Activated CD4-positive, alpha-beta T cell treated with anti-CD3 and anti-CD28 coated beads, Interleukin-2, amount 10 ng/mL, durations not matched to agents 7 days and 5 days (primary cell): Measurements from ENCODE around the gene EXOC4. TPM values are rescaled to one million over a fixed set of nuclear protein-coding genes. Genes with fewer than 3 reads are reported as not detected.

Experiments used
- CTCF ChIA-PET: fragments of 350-600 bp; sonication (Branson Sonifier 250); formaldehyde crosslinking; loops from one replicate; lab custom pipeline; 2021; ENCODE audit warnings: antibody characterized with exemption; lab: Charles Lee
- POLR2A ChIA-PET: fragments of 350-600 bp; sonication (Branson Sonifier 250); formaldehyde crosslinking; loops from one replicate; lab custom pipeline; 2021; ENCODE audit warnings: antibody characterized with exemption; lab: Charles Lee
- DNase-seq: peaks from one replicate; pipeline ENCODE4 v3.0.0-alpha.2; 2020
- H3K27ac Mint-ChIP-seq: one replicate; pipeline ENCODE4 v1.8.0; 2021; ENCODE audit warnings: mild to moderate bottlenecking, moderate library complexity, mixed read lengths
- H3K27me3 Mint-ChIP-seq: one replicate; pipeline ENCODE4 v1.8.0; 2021; ENCODE audit warnings: mixed read lengths
- H3K36me3 Mint-ChIP-seq: one replicate; pipeline ENCODE4 v1.8.0; 2021; ENCODE audit warnings: low read depth, mixed read lengths
- H3K4me1 Mint-ChIP-seq: one replicate; pipeline ENCODE4 v1.8.0; 2021; ENCODE audit warnings: mixed read lengths
- H3K4me3 Mint-ChIP-seq: one replicate; pipeline ENCODE4 v1.8.0; 2021; ENCODE audit warnings: mild to moderate bottlenecking, moderate library complexity, mixed read lengths
- H3K9me3 Mint-ChIP-seq: one replicate; pipeline ENCODE4 v1.8.0; 2021; ENCODE audit warnings: mixed read lengths
- total RNA-seq, 2 experiments: library from RNA; stranded (reverse); gene quantifications; one replicate each; pipeline ENCODE4 v1.2.3, GENCODE V29; 2021

Gene EXOC4
- total RNA-seq, 2 experiments from 2014 or later: 76.7 to 84.6 TPM

DNA sequence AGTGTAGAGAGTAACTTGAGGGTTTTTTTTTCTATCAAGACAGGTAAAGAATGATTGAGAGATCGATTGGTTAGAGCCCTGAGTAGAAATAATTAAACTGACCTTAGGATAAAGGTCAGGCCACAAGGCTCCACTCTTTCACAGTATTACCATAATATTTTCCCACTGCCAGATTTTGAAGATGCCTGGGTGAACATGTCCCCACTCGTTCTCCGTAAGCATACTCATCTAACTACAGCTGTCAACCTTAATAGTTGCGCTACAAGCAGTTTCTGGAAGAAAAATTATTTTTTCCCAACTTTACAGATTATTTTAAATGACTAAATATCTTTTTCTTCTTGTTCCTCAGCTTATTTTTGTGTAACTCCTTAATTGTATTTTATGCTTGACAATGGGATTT lies 671.1 kb downstream of the EXOC4 start:
- H3K27ac Mint-ChIP-seq: no peak overlapping the region
- no peak overlapping the region for H3K4me3 Mint-ChIP-seq
- POLR2A ChIA-PET: no interaction called here
- H3K36me3 Mint-ChIP-seq: peaks cover 17% of the 10 kb centered on the region
- no peak for DNase-seq
- no peaks in the 10 kb centered on the region for H3K27me3 Mint-ChIP-seq
- H3K4me1 Mint-ChIP-seq: no peaks in the 10 kb centered on the region
- H3K9me3 Mint-ChIP-seq: peaks cover 15% of the 10 kb centered on the region
- CTCF ChIA-PET: no interaction called here

DNA sequence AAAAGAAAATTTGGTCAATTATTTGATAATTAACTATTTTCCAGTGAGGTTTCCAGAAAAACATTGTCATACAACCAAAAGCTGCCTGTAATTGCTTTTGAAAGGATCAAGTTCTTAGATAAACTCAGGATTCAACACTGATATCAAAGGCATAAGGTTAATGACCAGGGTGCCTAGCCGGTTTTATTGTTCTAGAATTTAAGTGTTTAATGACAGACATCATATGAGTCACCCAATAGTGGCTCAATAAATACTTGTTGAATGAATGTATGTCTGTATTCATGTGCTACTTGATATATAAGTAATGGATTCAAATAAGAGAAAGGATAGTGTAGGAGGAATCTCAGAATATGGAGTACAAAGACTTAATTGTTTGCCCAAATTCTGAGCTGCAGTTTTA lies 678.2 kb downstream of the EXOC4 start:
- no peak overlapping the region for H3K4me3 Mint-ChIP-seq
- DNase-seq: no peak
- no peaks in the 10 kb centered on the region for H3K27me3 Mint-ChIP-seq
- no peaks in the 10 kb centered on the region for H3K36me3 Mint-ChIP-seq
- no peaks in the 10 kb centered on the region for H3K9me3 Mint-ChIP-seq
- H3K27ac Mint-ChIP-seq: no peak overlapping the region
- POLR2A ChIA-PET: no interaction called here
- CTCF ChIA-PET: no interaction called here
- no peaks in the 10 kb centered on the region for H3K4me1 Mint-ChIP-seq

DNA sequence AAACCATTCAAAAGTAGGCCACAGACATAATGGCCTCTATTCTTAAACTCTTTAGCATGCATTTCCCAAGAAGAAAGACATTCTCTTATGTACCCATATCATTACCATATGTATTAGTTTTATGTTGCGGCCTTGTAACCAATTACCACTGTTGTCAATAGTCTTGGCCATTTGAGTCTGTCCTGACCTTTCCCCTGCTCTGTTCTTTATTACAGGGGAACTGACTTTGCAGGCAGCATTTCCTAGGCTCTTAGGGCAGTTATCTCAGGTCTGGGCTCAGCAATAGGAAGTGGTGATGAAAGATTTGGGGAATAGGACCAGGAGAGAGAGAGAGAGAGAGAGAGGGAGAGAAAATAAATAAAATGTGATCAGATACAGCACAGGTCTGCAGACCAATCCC lies 679.7 kb downstream of the EXOC4 start:
- no peaks in the 10 kb centered on the region for H3K36me3 Mint-ChIP-seq
- POLR2A ChIA-PET: no interaction called here

DNA sequence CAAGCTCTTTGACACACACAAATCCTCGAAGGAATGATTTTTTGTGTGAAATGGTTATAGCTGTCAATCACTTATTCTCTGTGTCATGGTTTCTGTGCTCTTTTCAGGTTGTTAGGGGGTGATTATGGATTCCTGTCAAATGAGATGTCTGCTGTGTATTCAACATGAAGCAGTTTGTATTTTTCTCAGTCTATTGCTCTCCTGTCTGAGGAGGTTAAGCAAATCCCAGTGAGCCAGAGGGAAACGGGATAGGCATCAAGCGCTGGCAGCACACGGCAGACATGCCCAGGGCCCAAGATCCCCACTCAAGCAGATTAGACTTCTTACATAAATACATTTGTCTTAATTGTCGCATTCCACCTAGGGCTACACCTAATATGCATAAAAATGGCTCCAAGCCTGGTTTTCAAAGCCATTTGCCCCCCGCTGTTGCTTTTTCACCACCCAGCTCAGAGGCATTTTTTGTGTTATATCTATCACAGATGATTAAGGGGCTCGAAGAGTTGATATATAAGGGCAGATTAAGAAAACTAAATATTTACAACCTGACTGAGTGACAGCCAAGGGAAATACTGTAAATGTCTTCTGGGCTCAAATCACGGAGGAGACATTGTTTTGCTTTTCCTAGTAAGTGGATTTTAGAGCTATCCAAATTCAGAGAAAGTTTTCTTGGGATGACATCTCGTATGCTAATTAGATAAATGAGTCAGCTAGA lies 681.5 kb downstream of the EXOC4 start:
- ChIA-PET CTCF (no interaction called here), POLR2A (no interaction called here)
- Mint-ChIP-seq H3K36me3 (peaks cover 7% of the 10 kb centered on the region), H3K4me3 (no peak overlapping the region), H3K27me3 (no peaks in the 10 kb centered on the region), H3K27ac (no peak overlapping the region), H3K9me3 (no peaks in the 10 kb centered on the region), H3K4me1 (no peaks in the 10 kb centered on the region)
- DNase-seq: no peak

More for the DNA sequence above, 679.7 kb downstream of the EXOC4 start:
- Mint-ChIP-seq H3K9me3 (no peaks in the 10 kb centered on the region), H3K4me1 (no peaks in the 10 kb centered on the region), H3K4me3 (no peak overlapping the region), H3K27ac (no peak overlapping the region), H3K27me3 (no peaks in the 10 kb centered on the region)
- CTCF ChIA-PET: no interaction called here
- no peak for DNase-seq

DNA sequence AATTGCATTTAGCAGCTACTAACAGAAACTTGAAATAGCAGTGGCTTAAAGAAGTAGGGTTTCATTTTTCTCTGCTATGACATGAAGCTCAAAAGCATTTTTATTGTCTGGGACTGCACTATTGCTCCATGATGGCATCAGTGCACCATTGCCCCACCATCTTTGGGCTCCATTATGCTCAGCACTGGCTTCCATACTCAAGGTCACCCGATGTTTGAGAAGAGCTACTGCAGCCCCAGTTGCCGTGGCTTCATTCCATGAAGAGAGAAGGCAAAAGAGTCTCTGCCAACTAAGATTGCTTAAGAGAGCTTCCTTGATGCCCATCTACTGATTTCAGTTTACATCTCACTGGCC lies 682.1 kb downstream of the EXOC4 start:
- Mint-ChIP-seq H3K9me3 (no peaks in the 10 kb centered on the region), H3K27me3 (no peaks in the 10 kb centered on the region), H3K27ac (no peak overlapping the region), H3K4me1 (no peaks in the 10 kb centered on the region), H3K4me3 (no peak overlapping the region), H3K36me3 (peaks cover 7% of the 10 kb centered on the region)
- ChIA-PET CTCF (no interaction called here), POLR2A (interaction anchor here (0.6 kb wide), 1 partner anchor 19 kb away, joined by 5 read pairs; no protein-coding TSS in a partner anchor)
- DNase-seq: no peak

DNA sequence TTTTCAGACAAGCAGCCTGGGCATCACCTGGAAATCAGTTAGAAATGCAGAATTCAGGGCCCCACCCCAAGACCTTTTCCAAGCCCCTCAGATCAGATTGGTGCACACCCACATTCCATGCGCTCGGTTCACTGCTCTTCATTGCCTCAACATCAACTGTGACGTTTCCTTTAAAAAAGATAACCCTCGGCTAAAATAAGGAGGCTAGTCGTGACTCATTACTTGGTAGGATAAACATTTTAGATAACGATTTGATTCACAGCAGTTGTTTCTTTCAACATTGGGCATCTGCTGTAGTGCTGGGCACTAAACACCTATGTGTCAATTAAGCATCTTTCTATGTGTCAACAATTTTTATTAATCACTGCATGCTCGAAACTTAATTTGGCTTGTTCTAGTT lies 683.2 kb downstream of the EXOC4 start:
- Mint-ChIP-seq H3K4me1 (no peaks in the 10 kb centered on the region), H3K27ac (no peak overlapping the region), H3K4me3 (no peak overlapping the region), H3K9me3 (no peaks in the 10 kb centered on the region), H3K36me3 (peaks cover 7% of the 10 kb centered on the region), H3K27me3 (no peaks in the 10 kb centered on the region)
- DNase-seq: no peak
- ChIA-PET POLR2A (no interaction called here), CTCF (no interaction called here)

DNA sequence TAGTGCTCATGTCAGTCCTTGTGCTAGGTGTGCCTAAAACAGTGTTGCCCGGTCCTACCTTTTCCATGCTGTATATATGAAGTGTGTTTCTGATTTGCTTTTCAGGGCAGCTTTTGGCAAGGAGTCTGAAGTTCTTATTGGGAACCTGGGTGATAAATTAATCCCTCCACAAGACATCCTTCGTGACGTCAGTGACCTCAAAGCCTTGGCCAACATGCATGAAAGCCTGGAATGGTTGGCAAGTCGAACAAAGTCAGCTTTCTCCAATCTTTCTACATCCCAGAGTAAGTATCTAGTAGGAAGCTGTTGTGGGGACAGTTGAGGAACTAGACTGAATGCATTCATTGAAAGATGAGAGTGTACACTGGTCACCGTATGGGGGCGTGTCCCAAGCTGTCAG lies 684.9 kb downstream of the EXOC4 start:
- Mint-ChIP-seq H3K27ac (no peak overlapping the region), H3K36me3 (peaks cover 7% of the 10 kb centered on the region), H3K4me1 (no peaks in the 10 kb centered on the region), H3K9me3 (no peaks in the 10 kb centered on the region), H3K4me3 (no peak overlapping the region), H3K27me3 (no peaks in the 10 kb centered on the region)
- POLR2A ChIA-PET: no interaction called here
- DNase-seq: no peak
- CTCF ChIA-PET: no interaction called here

DNA sequence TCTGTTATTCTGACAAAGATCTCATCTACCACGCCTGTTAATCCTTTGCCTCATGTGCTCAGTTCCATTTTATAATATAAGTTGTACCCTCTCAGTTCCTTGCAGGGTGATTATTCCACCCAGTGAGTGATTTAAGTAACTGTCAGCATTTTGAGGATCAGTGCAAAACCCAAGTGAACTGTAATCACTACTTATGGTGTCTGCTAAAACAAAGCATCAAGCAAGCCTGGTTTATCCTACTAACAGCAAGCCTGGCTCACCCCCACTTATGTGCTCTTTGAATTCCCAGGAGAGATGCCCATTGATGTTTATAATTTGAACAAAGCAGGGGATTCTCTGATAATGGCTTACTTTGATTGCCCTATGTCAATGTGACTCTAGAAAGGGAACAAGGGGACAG lies 687.5 kb downstream of the EXOC4 start:
- Mint-ChIP-seq H3K27me3 (no peaks in the 10 kb centered on the region), H3K36me3 (peaks cover 7% of the 10 kb centered on the region), H3K9me3 (no peaks in the 10 kb centered on the region), H3K27ac (no peak overlapping the region), H3K4me3 (no peak overlapping the region), H3K4me1 (no peaks in the 10 kb centered on the region)
- CTCF ChIA-PET: no interaction called here
- POLR2A ChIA-PET: no interaction called here
- DNase-seq: no peak

DNA sequence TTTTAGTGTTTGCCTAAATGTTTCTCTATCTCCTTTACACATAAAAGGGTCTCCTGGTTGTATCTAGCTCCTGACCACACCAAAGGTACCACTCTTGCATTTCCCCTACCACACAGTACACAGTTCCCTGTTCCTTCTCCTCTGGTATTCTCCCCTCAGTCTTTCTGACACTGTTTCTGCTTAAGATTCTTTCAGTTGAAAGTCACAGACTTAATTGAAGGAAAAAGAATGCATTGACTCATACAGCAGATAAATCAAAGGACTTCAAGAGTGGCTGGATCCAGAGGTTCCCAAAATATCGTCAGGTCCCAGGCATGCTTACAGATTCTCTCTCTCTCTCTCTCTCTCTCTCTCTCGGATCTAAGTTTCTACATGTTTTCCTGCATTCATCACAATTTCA lies 688.6 kb downstream of the EXOC4 start:
- Mint-ChIP-seq H3K4me3 (no peak overlapping the region), H3K27me3 (no peaks in the 10 kb centered on the region), H3K9me3 (no peaks in the 10 kb centered on the region), H3K4me1 (no peaks in the 10 kb centered on the region), H3K27ac (no peak overlapping the region), H3K36me3 (peaks cover 7% of the 10 kb centered on the region)
- ChIA-PET POLR2A (no interaction called here), CTCF (no interaction called here)
- no peak for DNase-seq

DNA sequence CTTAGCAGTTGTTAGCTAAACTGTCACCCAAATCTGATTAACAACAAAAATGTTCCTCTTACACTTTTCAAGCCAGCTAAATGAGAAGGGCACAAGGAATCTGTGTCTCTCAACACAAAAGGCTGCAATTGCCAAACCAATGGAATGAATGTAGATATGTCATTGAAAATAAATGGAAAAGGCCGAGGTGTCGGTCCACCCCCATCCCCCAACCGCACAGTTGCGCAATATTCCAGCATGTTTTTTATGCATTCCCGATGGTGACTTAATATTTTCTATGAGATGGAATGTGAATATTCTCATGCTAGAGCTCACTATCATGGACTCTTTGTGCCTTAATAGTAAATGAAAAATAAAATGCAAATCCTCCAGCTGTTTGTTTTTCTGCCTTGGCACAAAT lies 692.6 kb downstream of the EXOC4 start:
- no peak for DNase-seq
- no peaks in the 10 kb centered on the region for H3K27me3 Mint-ChIP-seq
- no peaks in the 10 kb centered on the region for H3K4me1 Mint-ChIP-seq
- POLR2A ChIA-PET: no interaction called here
- no peak overlapping the region for H3K27ac Mint-ChIP-seq
- no peaks in the 10 kb centered on the region for H3K36me3 Mint-ChIP-seq
- H3K4me3 Mint-ChIP-seq: no peak overlapping the region
- no peaks in the 10 kb centered on the region for H3K9me3 Mint-ChIP-seq
- CTCF ChIA-PET: interaction anchor here (0.6 kb wide), 1 partner anchor 665 kb away, joined by 3 read pairs; no protein-coding TSS in a partner anchor

DNA sequence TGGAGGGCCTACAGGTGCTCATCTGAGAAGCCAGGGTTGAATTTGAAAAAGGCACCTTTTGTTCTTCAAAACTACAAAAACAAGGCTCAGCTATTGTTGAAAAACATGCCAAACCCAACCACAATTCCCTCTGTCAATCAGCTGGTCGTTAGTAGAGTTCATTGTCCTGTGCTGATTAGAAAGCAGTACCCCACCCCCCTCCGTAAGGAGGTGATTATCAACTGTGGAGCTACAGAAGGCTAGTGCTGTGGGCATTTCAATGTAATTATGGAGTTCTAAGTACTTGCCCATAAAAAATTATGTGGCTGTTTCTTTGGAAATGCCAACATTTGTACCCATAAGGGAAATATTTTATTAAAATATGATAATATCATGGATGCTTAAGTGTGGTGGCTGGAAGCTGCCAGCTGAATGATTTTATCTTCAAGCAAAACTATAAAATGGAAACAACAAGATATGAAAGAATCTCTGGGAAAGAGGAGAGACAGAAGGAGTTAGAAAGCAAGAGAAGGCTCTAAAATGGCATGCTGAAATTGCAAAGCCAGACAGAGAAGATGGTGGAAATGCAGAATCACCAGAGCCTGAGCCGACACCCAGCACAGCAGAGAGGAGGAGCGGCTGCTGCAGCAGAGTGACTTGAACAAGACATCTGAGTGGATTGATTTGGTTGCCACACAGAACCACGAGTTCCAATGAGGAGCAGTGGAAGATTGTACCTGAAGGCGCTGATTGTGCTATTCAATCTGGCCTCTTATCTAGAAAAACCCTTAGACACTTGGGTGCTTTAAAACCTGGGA lies 694.8 kb downstream of the EXOC4 start:
- POLR2A ChIA-PET: no interaction called here
- H3K9me3 Mint-ChIP-seq: no peaks in the 10 kb centered on the region
- H3K4me1 Mint-ChIP-seq: no peaks in the 10 kb centered on the region

DNA sequence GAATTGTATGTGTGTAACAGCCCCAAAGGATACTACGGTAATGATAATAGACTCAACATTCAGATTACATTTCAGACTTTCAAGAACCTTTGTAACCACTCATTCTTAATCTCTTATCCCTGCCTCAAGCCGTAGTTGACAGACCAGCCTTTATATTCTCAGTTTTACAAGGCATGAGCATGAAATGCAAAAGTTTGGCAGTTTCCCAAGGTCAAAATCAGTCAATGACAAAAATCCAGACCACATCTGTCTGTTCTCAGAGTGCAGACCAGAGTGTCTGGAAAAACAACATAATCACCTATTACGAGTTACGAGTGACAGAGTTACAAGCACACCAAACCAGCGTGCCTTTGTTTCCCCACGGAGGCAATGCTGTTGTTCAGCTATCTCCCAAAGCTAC lies 695.7 kb downstream of the EXOC4 start:
- no peaks in the 10 kb centered on the region for H3K4me1 Mint-ChIP-seq
- no peak overlapping the region for H3K4me3 Mint-ChIP-seq
- no peak overlapping the region for H3K27ac Mint-ChIP-seq
- POLR2A ChIA-PET: no interaction called here
- CTCF ChIA-PET: interaction anchor here (0.6 kb wide), 1 partner anchor 475 kb away, joined by 4 read pairs; no protein-coding TSS in a partner anchor
- no peak for DNase-seq
- no peaks in the 10 kb centered on the region for H3K9me3 Mint-ChIP-seq
- peaks cover 3% of the 10 kb centered on the region for H3K36me3 Mint-ChIP-seq
- H3K27me3 Mint-ChIP-seq: no peaks in the 10 kb centered on the region

More for the DNA sequence above, 694.8 kb downstream of the EXOC4 start:
- Mint-ChIP-seq H3K4me3 (no peak overlapping the region), H3K27me3 (no peaks in the 10 kb centered on the region), H3K27ac (no peak overlapping the region), H3K36me3 (peaks cover 3% of the 10 kb centered on the region)
- no peak for DNase-seq
- CTCF ChIA-PET: no interaction called here

DNA sequence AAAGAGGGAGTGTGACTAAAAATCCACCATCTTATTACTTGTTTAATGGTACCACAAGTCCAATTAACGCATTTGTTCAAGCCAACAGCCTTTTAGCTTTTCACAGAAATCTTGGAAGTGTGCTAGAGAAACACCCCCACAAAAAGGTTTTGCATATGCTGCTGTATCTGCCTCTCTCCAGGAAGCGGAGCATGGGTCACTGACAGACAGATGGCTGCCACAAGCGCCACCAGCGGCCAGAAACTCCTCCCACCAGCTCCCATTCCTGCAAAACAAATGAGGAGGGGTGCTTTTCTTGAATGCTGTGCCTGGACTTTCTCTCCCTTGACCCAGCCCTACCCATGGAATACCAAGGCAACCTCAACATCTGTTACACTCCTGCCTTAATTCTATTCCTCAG lies 698.0 kb downstream of the EXOC4 start:
- H3K4me1 Mint-ChIP-seq: no peaks in the 10 kb centered on the region
- H3K36me3 Mint-ChIP-seq: peaks cover 3% of the 10 kb centered on the region
- ChIA-PET CTCF (no interaction called here), POLR2A (no interaction called here)
- H3K27me3 Mint-ChIP-seq: no peaks in the 10 kb centered on the region
- H3K27ac Mint-ChIP-seq: no peak overlapping the region
- peaks cover 2% of the 10 kb centered on the region for H3K9me3 Mint-ChIP-seq
- no peak for DNase-seq
- no peak overlapping the region for H3K4me3 Mint-ChIP-seq
